Lower lobe of right lung (tissue), 2 donors: ENCODE results near the gene LILRB3. TPM values are rescaled to one million over a fixed set of nuclear protein-coding genes. Genes with fewer than 3 reads are reported as not detected.
A peak's percentile ranks its signal among the peaks of the same experiment; 100 is the strongest.
"Not testable (repeated sequence)": the region's sequence is repeated elsewhere in the genome, so short reads cannot be mapped to it uniquely, and the experiment has no call there.

Experiments
- ATAC-seq, 2 donors: fragments of 200-7000 bp; cut with Tn5 transposase; one replicate each; pipeline ENCODE4 v1.9.1; 2020 to 2022; ENCODE audit warnings: mild to moderate bottlenecking in 2 of 2, moderate library complexity in 2 of 2
- DNase-seq: peaks from one replicate; pipeline ENCODE4 v3.0.0-alpha.2; 2020
- H3K27ac ChIP-seq: fragments of 200-600 bp; one replicate; pipeline ENCODE4 v1.8.0; 2022
- H3K27me3 ChIP-seq: fragments of 200-600 bp; one replicate; pipeline ENCODE4 v1.8.0; 2022; ENCODE audit warnings: low read depth
- H3K36me3 ChIP-seq: fragments of 200-600 bp; one replicate; pipeline ENCODE4 v1.8.0; 2022; ENCODE audit warnings: mild to moderate bottlenecking
- H3K4me1 ChIP-seq: fragments of 200-600 bp; one replicate; pipeline ENCODE4 v1.8.0; 2022
- H3K4me3 ChIP-seq: fragments of 200-600 bp; one replicate; pipeline ENCODE4 v1.8.0; 2022; ENCODE audit warnings: mild to moderate bottlenecking
- H3K9me3 ChIP-seq: fragments of 200-600 bp; one replicate; pipeline ENCODE4 v1.8.0; 2022
- CTCF ChIP-seq: fragments of 200-600 bp; IDR thresholded peaks from one replicate; pipeline ENCODE4 v1.8.0; 2022; ENCODE audit warnings: antibody characterized with exemption, mild to moderate bottlenecking
- intact Hi-C: fragments of 100-400 bp; cut with DNase I; formaldehyde crosslinking; loops from one replicate; pipeline ENCODE4 v1.11.0; 2022
- total RNA-seq: library from RNA; stranded (reverse); fragmentation: NEBNext Ultra II Directional; extraction: Animal tissue kit (Norgen Biotek cat#: 25700); gene quantifications from one replicate; pipeline ENCODE4 v1.2.1, GENCODE V29; 2021
- donor health status: DM: no; HTN: yes; CAD: no; lungs with severe emphysema.

Gene LILRB3
- total RNA-seq, 1 donor from 2014 or later, result 85.6 TPM

GRCh38 chr19:54209811-54210494 lies 12.9 kb downstream of the LILRB3 start:
- no peak for TF ChIP-seq CTCF
- peaks cover 33% of the 10 kb centered on the region for H3K36me3 ChIP-seq
- H3K9me3 ChIP-seq, result no peaks in the 10 kb centered on the region
- peak overlapping the region; percentile 95 for H3K27ac ChIP-seq
- intact Hi-C loops, result no loop called here
- H3K4me3 ChIP-seq, result peak overlapping the region; percentile 29
- DNase-seq (peak; percentile 92), ATAC-seq (peak; percentile 74 to 81)
- no peaks in the 10 kb centered on the region for H3K27me3 ChIP-seq
- H3K4me1 ChIP-seq, result peaks cover 66% of the 10 kb centered on the region

GRCh38 chr19:54209058-54209810 lies 13.6 kb downstream of the LILRB3 start:
- Histone ChIP-seq H3K9me3 (no peaks in the 10 kb centered on the region), H3K27me3 (no peaks in the 10 kb centered on the region), H3K4me1 (peaks cover 74% of the 10 kb centered on the region), H3K4me3 (no peak overlapping the region), H3K27ac (peak overlapping the region; percentile 95), H3K36me3 (peaks cover 40% of the 10 kb centered on the region)
- DNase-seq (no peak), ATAC-seq (peak; percentile 1 to 3)
- TF ChIP-seq CTCF, result no peak
- intact Hi-C loops, result no loop called here

- Histone ChIP-seq H3K9me3 (no peaks in the 10 kb centered on the region), H3K27ac (peak overlapping the region; percentile 95), H3K4me1 (peaks cover 79% of the 10 kb centered on the region), H3K27me3 (no peaks in the 10 kb centered on the region), H3K36me3 (peaks cover 46% of the 10 kb centered on the region), H3K4me3 (no peak overlapping the region)
- TF ChIP-seq CTCF, result no peak
- no peak for DNase-seq
- intact Hi-C loops, result no loop called here
- ATAC-seq, result no peak
These were observed 14.1 kb downstream of the LILRB3 start for GRCh38 chr19:54208784-54209057.

GRCh38 chr19:54207983-54208783 lies 14.6 kb downstream of the LILRB3 start:
- no peak for TF ChIP-seq CTCF
- peak; percentile 75 to 84 for ATAC-seq
- Histone ChIP-seq H3K9me3 (no peaks in the 10 kb centered on the region), H3K27me3 (no peaks in the 10 kb centered on the region), H3K27ac (peak overlapping the region; percentile 95), H3K4me1 (peaks cover 84% of the 10 kb centered on the region), H3K36me3 (peaks cover 51% of the 10 kb centered on the region), H3K4me3 (peak overlapping the region; percentile 37)
- intact Hi-C loops, result no loop called here
- DNase-seq, result peak; percentile 88

GRCh38 chr19:54207676-54207982 lies 15.2 kb downstream of the LILRB3 start:
- Histone ChIP-seq H3K36me3 (peaks cover 56% of the 10 kb centered on the region), H3K9me3 (no peaks in the 10 kb centered on the region), H3K27me3 (no peaks in the 10 kb centered on the region), H3K4me1 (peaks cover 90% of the 10 kb centered on the region), H3K27ac (peak overlapping the region; percentile 86), H3K4me3 (peak overlapping the region; percentile 37)
- no peak for TF ChIP-seq CTCF
- intact Hi-C loops, result no loop called here
- DNase-seq (no peak), ATAC-seq (peak in 1 of 2 donors; percentile 3)

- H3K27ac ChIP-seq, result peak overlapping the region; percentile 86
- intact Hi-C loops, H3K27me3 ChIP-seq, ATAC-seq, H3K9me3 ChIP-seq: not testable (repeated sequence)
- peak; percentile 69 for DNase-seq
- peak overlapping the region; percentile 37 for H3K4me3 ChIP-seq
- peaks cover 61% of the 10 kb centered on the region for H3K36me3 ChIP-seq
- peaks cover 94% of the 10 kb centered on the region for H3K4me1 ChIP-seq
These were observed 15.6 kb downstream of the LILRB3 start for GRCh38 chr19:54207193-54207592.
